Heart right ventricle (tissue), 16 donors: ENCODE data around the gene ATF3. TPM values are rescaled to one million over a fixed set of nuclear protein-coding genes. Genes with fewer than 3 reads are reported as not detected.

Source experiments
- ATAC-seq, 8 donors: fragments of 200-7000 bp; cut with Tn5 transposase; one replicate each; pipeline ENCODE4 v1.9.1; 2020; ENCODE audit warnings: mild to moderate bottlenecking in 8 of 8, moderate library complexity in 8 of 8, moderate number of reproducible peaks in 1 of 8
- DNase-seq, 2 donors: peaks; one replicate each; pipeline ENCODE4 v3.0.0-alpha.2; 2020
- H3K27ac ChIP-seq, 10 donors: fragments of 200-600 bp; sonication (generic) in 2 of 10; one replicate each; pipeline versions ENCODE4 v1.5.0 to v1.8.0; 2020 to 2022; ENCODE audit warnings: mild to moderate bottlenecking in 3 of 10
- H3K27me3 ChIP-seq, 7 donors: fragments of 200-600 bp; one replicate each; pipeline ENCODE4 v1.8.0; 2021 to 2022; ENCODE audit warnings: mild to moderate bottlenecking in 2 of 7
- H3K36me3 ChIP-seq, 9 donors: fragments of 200-600 bp; sonication (generic) in 1 of 9; one replicate each; pipeline versions ENCODE4 v1.5.0 to v1.8.0; 2020 to 2022; ENCODE audit warnings: mild to moderate bottlenecking in 2 of 9
- H3K4me1 ChIP-seq, 9 donors: fragments of 200-600 bp; sonication (generic) in 1 of 9; one replicate each; pipeline versions ENCODE4 v1.5.0 to v1.8.0; 2020 to 2022; ENCODE audit warnings: mild to moderate bottlenecking in 4 of 9
- H3K4me3 ChIP-seq, 10 donors: fragments of 200-600 bp; sonication (generic) in 2 of 10; one replicate each; pipeline versions ENCODE4 v1.5.0 to v1.8.0; 2020 to 2022; ENCODE audit warnings: mild to moderate bottlenecking in 7 of 10, moderate library complexity in 2 of 10
- H3K9me3 ChIP-seq, 11 donors: fragments of 200-600 bp in 10 of 11; sonication (generic) in 2 of 11; one replicate each; pipeline versions ENCODE4 v1.5.0 to v1.8.0; 2013 to 2022; ENCODE audit warnings: mild to moderate bottlenecking in 2 of 11, control low read depth in 1 of 11, moderate library complexity in 1 of 11
- WGBS, 2 donors: extraction: QIAGEN DNeasy Blood & Tissue Kit; methylation state at CpG; one replicate each; pipeline ENCODE4 v1.1.7; 2013; ENCODE audit warnings: inconsistent platforms in 1 of 2; 5-methylcytosine and 5-hydroxymethylcytosine counted together
- intact Hi-C, 10 donors: fragments of 100-400 bp; cut with DNase I; formaldehyde crosslinking; loops; one replicate each; pipeline versions ENCODE4 v1.11.1 to v1.14.2; 2022
- polyA plus RNA-seq, 2 donors: library from polyadenylated mRNA; stranded (reverse); fragments of 200-250 nt; gene quantifications; one replicate each; pipeline ENCODE4 v1.2.3, GENCODE V29; 2013
- total RNA-seq, 10 donors: library from RNA; stranded (reverse); fragmentation: NEBNext Ultra II Directional in 3 of 10; extraction: Animal tissue kit (Norgen Biotek cat#: 25700) in 3 of 10; gene quantifications; one replicate each; pipeline versions ENCODE4 v1.2.1 to v1.2.4, GENCODE V29; 2021 to 2023
- TF ChIP-seq, protein P1 (sequence below), 9 donors: fragments of 200-600 bp; sonication (generic) in 2 of 9; IDR thresholded peaks; one replicate each; pipeline versions ENCODE4 v1.5.0 to v1.8.0; 2021 to 2022; ENCODE audit warnings: antibody characterized with exemption in 9 of 9, mild to moderate bottlenecking in 5 of 9, moderate library complexity in 1 of 9
- donor health status: Arrhythmogenic right ventricular cardiomyopathy.
- donor health status: ischemic (EF 13 %, LVEDD 7.1; RV severe dilation, severe dysfunction).
- donor health status: healthy with polysubstance abuse.
- donor health status: DM: no; HTN: yes; CAD: no.
- donor health status: DM: no; HTN: no; CAD: no.
- donor health status: ischemic (EF 25% LVEDD 6.9; RV normal size, moderate dysfunction).
- donor health status: ischemic (EF 25% LVEDD 5.7; RV mildly dilated, moderate dysfunction).
- donor health status: healthy.
- donor health status: DM: yes; HTN: yes; CAD: no.
- donor health status: Ischemic cardiomyopathy.
- donor health status: ischemic (EF 35%, LVEDD 5.7; RV mildly dilated, moderate dysfunction).
- donor health status: nonischemic (EF 11% LVEDD 7.7; RV severe dilation, severe dysfunction).
- donor health status: DM: yes; HTN: yes; CAD: no.
- donor health status: PGD.
- donor health status: ischemic (EF 29% LVEDD 5.4; RV normal size, mild dysfunction).
- donor health status: nonischemic (EF 23%, LVEDD 6.1; RV moderate dilation, normal function).

ATF3 gene
- total and polyA plus RNA-seq, 12 donors: 8.4 to 684 (median 25.9) TPM

GRCh38 chr1:212612041-212612961 is 3.7 kb downstream of the ATF3 start:
- WGBS, 2 donors: 88 to 95% methylated on average over 8 of the region's 8 CpGs
- H3K36me3 ChIP-seq: peaks cover 0 to 29% (median 13%) of the 10 kb centered on the region in 9 donors
- no peak overlapping the region for H3K4me3 ChIP-seq
- TF ChIP-seq, protein P1, sequence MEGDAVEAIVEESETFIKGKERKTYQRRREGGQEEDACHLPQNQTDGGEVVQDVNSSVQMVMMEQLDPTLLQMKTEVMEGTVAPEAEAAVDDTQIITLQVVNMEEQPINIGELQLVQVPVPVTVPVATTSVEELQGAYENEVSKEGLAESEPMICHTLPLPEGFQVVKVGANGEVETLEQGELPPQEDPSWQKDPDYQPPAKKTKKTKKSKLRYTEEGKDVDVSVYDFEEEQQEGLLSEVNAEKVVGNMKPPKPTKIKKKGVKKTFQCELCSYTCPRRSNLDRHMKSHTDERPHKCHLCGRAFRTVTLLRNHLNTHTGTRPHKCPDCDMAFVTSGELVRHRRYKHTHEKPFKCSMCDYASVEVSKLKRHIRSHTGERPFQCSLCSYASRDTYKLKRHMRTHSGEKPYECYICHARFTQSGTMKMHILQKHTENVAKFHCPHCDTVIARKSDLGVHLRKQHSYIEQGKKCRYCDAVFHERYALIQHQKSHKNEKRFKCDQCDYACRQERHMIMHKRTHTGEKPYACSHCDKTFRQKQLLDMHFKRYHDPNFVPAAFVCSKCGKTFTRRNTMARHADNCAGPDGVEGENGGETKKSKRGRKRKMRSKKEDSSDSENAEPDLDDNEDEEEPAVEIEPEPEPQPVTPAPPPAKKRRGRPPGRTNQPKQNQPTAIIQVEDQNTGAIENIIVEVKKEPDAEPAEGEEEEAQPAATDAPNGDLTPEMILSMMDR (IDR thresholded peaks at IDR 0.05): no peak
- intact Hi-C loops: loop anchor here in 3 of 10 donors (5.0 to 10.0 kb wide), 3 partner anchors 52 to 130 kb away; no protein-coding TSS in a partner anchor
- DNase-seq: no peak
- H3K27ac ChIP-seq: no peak overlapping the region
- peaks cover 6 to 57% (median 27%) of the 10 kb centered on the region in 9 donors for H3K4me1 ChIP-seq
- no peak for ATAC-seq
- peaks cover 0 to 26% (median 0%) of the 10 kb centered on the region in 7 donors for H3K27me3 ChIP-seq
- H3K9me3 ChIP-seq: no peaks in the 10 kb centered on the region

DNA sequence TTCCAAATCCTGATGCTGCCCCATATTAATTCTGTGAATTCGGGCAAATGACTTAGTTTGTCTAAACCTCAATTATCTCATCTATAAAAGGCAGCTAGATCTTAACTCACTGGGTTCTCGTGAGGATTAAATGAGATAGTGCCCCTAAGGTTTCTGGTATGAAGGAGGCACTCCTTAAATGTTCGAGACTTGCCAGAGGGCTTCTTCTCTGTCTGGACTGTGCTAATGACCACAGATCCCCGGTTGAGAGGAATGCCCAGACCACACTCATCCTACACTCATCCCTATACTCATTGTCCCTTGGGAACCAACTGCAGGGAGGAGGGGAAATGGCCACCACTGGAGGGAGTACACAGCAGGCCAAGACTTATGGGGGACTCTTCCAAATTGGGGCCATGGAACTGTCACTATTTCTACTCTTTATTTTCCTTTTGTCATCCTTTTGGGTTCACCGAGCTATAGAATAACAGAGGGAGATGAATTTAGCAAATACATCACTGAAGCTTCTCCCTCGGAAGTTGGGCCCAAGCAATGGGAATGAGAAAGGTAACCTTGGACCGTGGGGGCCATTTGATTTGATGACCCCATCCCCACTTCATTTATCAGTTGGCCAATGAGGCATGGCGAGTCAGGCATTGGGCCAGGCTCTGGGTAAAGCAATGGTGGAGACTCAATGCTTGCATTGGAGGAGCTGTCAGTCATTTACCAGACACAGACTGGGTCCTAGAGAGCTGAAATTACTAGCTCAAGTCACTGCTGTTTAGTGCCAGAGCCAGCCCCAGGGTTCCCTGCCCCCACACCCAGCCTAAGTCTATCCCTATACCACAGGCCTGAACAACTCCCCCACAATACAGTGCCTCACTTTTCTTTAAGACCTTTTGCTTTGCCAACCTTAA is 5.1 kb downstream of the ATF3 start:
- H3K27me3 ChIP-seq: peaks cover 0 to 17% (median 0%) of the 10 kb centered on the region in 7 donors
- H3K36me3 ChIP-seq: peaks cover 0 to 43% (median 22%) of the 10 kb centered on the region in 9 donors
- peak overlapping the region in 1 of 10 donors; percentile 5 for H3K27ac ChIP-seq
- no peak for ATAC-seq
- intact Hi-C loops: loop anchor here in 3 of 10 donors (5.0 to 10.0 kb wide), 3 partner anchors 51 to 131 kb away; no protein-coding TSS in a partner anchor
- WGBS, 2 donors: 89 to 94% methylated on average over 8 of the region's 8 CpGs
- TF ChIP-seq, protein P1 (IDR thresholded peaks at IDR 0.05): no peak
- H3K9me3 ChIP-seq: no peaks in the 10 kb centered on the region
- no peak for DNase-seq
- no peak overlapping the region for H3K4me3 ChIP-seq
- peaks cover 6 to 49% (median 25%) of the 10 kb centered on the region in 9 donors for H3K4me1 ChIP-seq

DNA sequence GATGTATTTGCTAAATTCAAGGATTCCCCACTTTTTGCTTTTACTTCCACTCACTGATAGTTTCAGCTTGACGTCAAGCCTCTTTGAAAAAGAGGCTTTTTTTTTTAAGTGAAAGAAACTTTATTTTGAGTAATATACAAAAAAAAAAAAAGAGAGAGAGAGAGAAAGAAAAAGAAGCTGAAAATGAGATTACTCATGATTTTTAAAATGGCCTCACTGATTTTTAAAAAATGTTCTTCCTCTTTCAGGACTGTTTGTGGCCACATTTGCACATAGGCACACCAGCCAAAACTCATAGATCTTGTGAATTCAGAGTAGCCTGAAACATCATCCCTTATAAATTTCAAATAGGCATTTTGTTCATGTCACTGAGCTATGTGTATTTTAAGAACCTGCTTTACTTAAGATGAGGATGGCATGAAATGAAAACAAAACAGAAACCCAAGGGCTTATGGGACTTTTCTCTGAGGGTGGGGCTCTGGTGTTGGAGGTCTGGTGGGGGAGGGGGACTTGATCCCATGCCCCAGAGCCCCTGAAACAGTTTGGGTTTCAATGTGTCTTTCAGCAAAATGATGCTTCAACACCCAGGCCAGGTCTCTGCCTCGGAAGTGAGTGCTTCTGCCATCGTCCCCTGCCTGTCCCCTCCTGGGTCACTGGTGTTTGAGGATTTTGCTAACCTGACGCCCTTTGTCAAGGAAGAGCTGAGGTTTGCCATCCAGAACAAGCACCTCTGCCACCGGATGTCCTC is 6.1 kb downstream of the ATF3 start:
- 92 to 93% methylated on average over 5 of the region's 5 CpGs for WGBS, 2 donors
- H3K36me3 ChIP-seq: peaks cover 0 to 52% (median 32%) of the 10 kb centered on the region in 9 donors
- ATAC-seq: no peak
- H3K27me3 ChIP-seq: peaks cover 0 to 13% (median 0%) of the 10 kb centered on the region in 7 donors
- DNase-seq: no peak
- H3K9me3 ChIP-seq: no peaks in the 10 kb centered on the region
- peaks cover 4 to 46% (median 23%) of the 10 kb centered on the region in 9 donors for H3K4me1 ChIP-seq
- intact Hi-C loops: loop anchor here in 3 of 10 donors (5.0 to 10.0 kb wide), 3 partner anchors 50 to 132 kb away; no protein-coding TSS in a partner anchor
- TF ChIP-seq, protein P1 (IDR thresholded peaks at IDR 0.05): no peak
- H3K4me3 ChIP-seq: no peak overlapping the region
- peak overlapping the region in 1 of 10 donors; percentile 5 for H3K27ac ChIP-seq
